MM.1S (cell line): ENCODE measurements around the gene PRR19.

ENCODE experiments used
- EZH2 ChIP-seq: fragments of 300-600 bp; sonication (generic); optimal IDR thresholded peaks from 2 replicates; pipeline ENCODE3; 2017; ENCODE audit warnings: low read depth, mild to moderate bottlenecking, antibody characterized with exemption, low read length, mixed read lengths
- EZH2phosphoT487 ChIP-seq: fragments of 300-600 bp; sonication (generic); IDR thresholded peaks from 2 replicates; pipeline ENCODE4 v1.6.1; 2018; ENCODE audit warnings: antibody characterized with exemption, low read length

- TF ChIP-seq EZH2phosphoT487 (no peak), EZH2 (no peak)
These were observed 43.4 kb downstream of the PRR19 start for GRCh38 chr19:42345191-42345812.
